Measurements from ENCODE around the gene P4HB.

- TF ChIP-seq, protein P1, sequence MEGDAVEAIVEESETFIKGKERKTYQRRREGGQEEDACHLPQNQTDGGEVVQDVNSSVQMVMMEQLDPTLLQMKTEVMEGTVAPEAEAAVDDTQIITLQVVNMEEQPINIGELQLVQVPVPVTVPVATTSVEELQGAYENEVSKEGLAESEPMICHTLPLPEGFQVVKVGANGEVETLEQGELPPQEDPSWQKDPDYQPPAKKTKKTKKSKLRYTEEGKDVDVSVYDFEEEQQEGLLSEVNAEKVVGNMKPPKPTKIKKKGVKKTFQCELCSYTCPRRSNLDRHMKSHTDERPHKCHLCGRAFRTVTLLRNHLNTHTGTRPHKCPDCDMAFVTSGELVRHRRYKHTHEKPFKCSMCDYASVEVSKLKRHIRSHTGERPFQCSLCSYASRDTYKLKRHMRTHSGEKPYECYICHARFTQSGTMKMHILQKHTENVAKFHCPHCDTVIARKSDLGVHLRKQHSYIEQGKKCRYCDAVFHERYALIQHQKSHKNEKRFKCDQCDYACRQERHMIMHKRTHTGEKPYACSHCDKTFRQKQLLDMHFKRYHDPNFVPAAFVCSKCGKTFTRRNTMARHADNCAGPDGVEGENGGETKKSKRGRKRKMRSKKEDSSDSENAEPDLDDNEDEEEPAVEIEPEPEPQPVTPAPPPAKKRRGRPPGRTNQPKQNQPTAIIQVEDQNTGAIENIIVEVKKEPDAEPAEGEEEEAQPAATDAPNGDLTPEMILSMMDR (IDR thresholded peaks at IDR 0.05), result no peak
- no peak for TF ChIP-seq POLR2A (IDR thresholded peaks at IDR 0.05)
Observed at GRCh38 chr17:81849457-81849856, 10.9 kb downstream of the P4HB start.

Data from lower leg skin (tissue), 3 donors.